ENCODE measurements around the gene IFIT2.

IFIT2 gene

DNA sequence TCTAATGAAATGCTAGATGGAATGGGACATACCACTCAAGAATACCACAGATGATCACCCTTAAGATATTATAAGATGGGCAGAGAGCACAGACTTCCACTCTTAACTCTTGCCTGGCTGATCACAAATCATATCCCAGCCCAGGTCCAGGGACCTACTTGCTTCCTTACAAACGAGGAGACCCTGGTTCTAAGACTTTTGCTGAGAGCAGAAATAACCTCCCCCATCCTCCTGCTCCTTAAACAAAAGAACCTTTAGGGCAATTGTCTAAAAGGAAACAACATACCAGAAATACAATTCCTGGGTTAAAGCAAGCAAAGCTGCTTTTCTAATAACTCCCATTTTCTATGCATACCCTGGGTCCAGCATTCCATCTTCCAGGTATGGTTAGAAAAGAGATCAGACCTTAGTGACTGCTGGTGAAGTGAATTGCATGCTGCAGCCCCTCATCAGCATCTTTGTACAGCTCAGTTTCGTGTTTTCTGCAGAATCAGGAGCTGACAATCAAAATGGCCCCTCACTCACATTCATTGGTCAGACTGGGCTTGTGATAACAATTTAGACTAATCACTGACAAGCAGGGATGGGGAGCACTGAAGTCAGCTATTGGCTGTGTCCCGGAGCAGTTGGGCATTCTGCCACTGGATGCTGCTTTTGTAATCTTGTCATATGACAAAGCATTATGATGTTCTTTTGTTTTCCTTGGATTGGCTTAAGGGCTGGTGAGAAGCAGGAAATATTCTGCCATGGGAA lies 40.5 kb downstream of the IFIT2 start:
- TF ChIP-seq, protein P1, sequence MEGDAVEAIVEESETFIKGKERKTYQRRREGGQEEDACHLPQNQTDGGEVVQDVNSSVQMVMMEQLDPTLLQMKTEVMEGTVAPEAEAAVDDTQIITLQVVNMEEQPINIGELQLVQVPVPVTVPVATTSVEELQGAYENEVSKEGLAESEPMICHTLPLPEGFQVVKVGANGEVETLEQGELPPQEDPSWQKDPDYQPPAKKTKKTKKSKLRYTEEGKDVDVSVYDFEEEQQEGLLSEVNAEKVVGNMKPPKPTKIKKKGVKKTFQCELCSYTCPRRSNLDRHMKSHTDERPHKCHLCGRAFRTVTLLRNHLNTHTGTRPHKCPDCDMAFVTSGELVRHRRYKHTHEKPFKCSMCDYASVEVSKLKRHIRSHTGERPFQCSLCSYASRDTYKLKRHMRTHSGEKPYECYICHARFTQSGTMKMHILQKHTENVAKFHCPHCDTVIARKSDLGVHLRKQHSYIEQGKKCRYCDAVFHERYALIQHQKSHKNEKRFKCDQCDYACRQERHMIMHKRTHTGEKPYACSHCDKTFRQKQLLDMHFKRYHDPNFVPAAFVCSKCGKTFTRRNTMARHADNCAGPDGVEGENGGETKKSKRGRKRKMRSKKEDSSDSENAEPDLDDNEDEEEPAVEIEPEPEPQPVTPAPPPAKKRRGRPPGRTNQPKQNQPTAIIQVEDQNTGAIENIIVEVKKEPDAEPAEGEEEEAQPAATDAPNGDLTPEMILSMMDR (conservative IDR thresholded peaks at IDR 0.05; ENCODE audit: low read length) = no peak
- H3K4me3 ChIP-seq (ENCODE audit: low read length) = no peak overlapping the region
- peak; percentile 78 for DNase-seq (ENCODE audit: low read depth)

DNA sequence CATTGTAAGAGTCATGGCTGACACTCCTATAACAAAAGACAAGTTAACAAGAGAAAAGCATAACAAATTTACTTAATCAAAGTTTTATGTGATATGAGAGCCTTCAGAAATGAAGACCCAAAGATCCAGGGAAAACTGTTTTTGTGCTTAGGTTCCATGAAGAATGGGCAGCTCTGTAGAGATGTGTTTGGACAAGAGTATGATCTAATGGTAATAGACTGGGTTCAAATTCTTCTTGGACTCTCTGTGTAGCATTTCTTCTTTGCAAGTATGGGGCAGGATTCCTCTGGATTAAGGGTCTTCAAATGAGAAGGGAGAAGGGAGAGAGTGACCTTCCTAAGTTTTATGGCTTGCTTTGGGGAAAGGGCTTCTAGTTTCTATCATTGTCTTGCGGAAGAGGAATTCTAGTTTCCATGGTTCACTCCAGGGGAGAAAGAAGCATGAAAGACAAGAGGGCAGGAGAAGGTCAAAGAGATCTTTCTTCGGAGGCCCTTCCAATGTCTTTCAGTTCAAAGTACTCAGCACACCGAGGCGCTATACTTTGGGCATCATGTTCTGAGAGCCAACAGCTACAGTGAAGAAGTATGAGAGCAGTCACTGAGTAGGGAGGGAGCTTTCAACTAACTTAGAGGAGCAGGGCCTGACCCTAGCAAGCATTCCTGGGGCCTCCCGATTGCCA lies 41.4 kb downstream of the IFIT2 start:
- TF ChIP-seq, protein P1 (conservative IDR thresholded peaks at IDR 0.05; ENCODE audit: low read length) = no peak
- no peak overlapping the region for H3K4me3 ChIP-seq (ENCODE audit: low read length)
- DNase-seq (ENCODE audit: low read depth) = no peak

DNA sequence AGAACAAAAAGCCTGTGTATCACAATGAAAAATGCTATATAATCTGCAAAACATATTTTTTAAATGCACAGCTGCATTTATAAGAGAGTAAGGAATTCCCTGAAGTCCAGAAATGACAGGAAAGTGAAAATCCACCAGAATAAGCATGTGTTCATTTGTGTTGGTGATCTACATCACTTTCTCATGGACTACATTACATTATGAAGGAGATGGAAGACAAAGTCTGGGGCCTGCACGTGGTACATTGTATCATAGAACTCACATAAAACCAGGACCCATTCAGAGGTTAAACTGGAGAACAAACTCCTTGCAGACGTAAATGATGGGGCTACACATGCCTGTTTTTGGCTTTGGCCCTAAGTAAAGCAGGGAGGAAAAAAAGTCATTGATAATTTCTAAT lies 42.3 kb downstream of the IFIT2 start:
- H3K4me3 ChIP-seq (ENCODE audit: low read length) = no peak overlapping the region
- no peak for DNase-seq (ENCODE audit: low read depth)
- TF ChIP-seq, protein P1 (conservative IDR thresholded peaks at IDR 0.05; ENCODE audit: low read length) = no peak

DNA sequence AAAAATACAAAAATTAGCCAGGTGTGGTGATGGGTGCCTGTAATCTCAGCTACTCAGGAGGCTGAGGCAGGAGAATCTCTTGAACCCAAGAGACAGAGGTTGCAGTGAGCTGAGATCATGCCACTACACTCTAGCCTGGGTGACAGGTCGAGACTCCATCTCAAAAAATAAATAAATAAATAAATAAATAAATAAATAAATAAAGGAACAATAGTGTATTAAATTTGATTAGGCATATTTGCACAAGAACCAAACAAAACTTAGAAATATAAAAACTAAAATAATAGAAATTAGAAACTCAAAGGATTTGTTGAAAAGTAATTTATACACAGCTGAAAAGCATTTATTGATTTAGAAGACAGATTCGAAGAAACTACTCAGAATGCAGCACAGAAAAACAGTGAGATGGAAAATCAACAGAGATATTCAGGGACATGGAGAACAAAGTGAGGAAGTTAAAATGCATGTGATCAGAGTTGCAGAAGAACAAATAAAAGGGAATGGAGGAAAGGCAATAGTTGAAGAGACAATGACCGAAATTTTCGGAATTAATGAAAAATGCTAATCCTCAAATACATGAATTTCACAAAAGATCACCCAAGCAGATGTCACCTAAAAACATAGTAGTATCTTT lies 43.6 kb downstream of the IFIT2 start:
- no peak for DNase-seq (ENCODE audit: low read depth)
- H3K4me3 ChIP-seq (ENCODE audit: low read length) = no peak overlapping the region
- TF ChIP-seq, protein P1 (conservative IDR thresholded peaks at IDR 0.05; ENCODE audit: low read length) = no peak

DNA sequence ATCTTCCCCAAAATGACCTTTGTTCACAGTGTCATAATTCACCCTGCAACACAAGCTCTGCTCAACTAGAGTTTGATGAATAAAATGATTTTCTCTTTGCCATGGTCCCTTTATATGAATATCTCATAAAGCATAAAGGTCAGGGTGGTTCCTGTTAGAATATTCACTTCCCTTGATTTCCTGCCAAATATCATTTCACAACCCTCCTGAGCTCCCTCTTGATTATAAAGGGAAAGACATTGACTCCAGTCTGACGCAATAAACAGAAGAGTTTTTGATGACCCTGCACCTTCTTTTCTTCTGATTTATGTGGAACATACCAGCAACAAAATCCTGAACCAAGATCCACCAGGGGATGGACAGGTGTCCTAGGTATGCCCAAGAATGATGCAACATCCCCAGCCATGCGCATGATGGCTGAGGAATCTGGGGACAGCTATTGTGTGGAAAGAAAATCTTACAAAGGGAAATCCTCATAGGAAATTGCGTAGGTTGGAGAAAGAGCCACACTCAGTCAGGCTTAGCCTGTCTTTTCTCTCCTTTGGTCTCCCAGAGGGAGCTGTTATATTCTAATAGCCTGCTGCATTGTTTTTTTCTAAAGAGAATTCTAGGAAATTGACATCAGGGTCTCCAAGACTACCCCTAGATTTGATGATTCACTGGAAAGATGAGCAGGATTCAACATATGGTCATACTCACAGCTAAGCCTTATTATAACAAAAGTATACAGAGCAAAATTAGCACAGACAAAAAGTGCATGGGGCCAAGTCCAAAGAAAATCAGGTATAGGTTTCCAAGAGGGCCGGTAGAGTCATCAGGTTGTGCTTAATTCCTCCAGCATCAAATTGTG lies 44.8 kb downstream of the IFIT2 start:
- DNase-seq (ENCODE audit: low read depth) = peak; percentile 48
- TF ChIP-seq, protein P1 (conservative IDR thresholded peaks at IDR 0.05; ENCODE audit: low read length) = no peak
- H3K4me3 ChIP-seq (ENCODE audit: low read length) = no peak overlapping the region

DNA sequence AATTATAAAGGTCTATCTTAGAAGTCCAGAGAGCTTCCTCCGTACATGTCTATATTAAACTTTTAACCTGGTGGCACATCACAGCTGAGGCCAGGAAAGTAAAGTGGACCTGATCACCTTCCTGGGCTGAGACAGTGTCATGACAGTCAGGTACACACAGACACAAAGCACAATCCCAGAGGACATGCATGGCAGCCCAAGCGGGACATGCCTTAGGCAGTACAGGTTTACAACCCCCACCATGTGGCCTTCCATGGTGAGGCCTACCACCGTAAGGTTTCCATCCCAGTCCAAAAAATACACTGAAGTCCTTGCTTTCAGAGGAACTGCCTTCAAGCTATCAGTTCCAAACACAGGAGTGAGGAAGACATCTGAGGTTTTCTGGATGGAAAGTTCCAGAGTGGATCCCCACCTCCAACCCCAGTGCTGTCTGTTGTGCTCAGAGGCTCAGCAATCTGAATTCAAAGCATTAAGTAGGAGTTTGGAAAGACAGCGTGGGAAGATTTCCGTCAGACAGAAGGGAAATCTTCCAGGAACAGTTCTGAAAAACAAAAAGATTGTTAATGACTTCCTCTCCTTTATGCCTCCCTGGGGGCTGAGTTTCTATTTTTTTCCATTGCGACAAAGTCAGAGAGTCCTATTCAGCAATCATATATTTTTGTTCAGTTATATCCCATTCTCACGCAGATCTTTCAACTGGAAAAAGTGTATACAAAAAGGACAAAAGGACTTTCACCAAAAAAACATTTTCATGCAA lies 46.0 kb downstream of the IFIT2 start:
- H3K4me3 ChIP-seq (ENCODE audit: low read length) = no peak overlapping the region
- no peak for DNase-seq (ENCODE audit: low read depth)
- TF ChIP-seq, protein P1 (conservative IDR thresholded peaks at IDR 0.05; ENCODE audit: low read length) = no peak
